ENCODE data around the gene CCDC92. TPM values are rescaled to one million over a fixed set of nuclear protein-coding genes. Genes with fewer than 3 reads are reported as not detected.

Gene CCDC92
- total and polyA plus RNA-seq, 2 of the 8 experiments (the other 6 are each of a cell fraction or from before 2014, with no cell fraction given), result 0.43 to 0.51 TPM

GRCh38 chr12:123903301-123904065, 69.1 kb downstream of the CCDC92 start (continued):
- TF ChIP-seq CHD7 (IDR thresholded peaks at IDR 0.05; ENCODE audit: insufficient replicate concordance, low read length) (no peak), TAF7 (optimal IDR thresholded peaks at IDR 0.05; ENCODE audit: borderline replicate concordance, low read depth, low read length) (no peak), HDAC2 (IDR thresholded peaks at IDR 0.05; ENCODE audit: borderline replicate concordance in 1 of 2, low read depth in 2 of 2, low read length in 2 of 2) (no peak)
